ENCODE results near the gene YTHDF2. TPM values are rescaled to one million over a fixed set of nuclear protein-coding genes. Genes with fewer than 3 reads are reported as not detected.

The YTHDF2 gene
- total and polyA plus RNA-seq, 11 donors = 20.7 to 56.3 (median 38.9) TPM

GRCh38 chr1:28756846-28757245 lies 20.1 kb downstream of the YTHDF2 start:
- DNase-seq (no peak), ATAC-seq (peak in 1 of 4 donors; percentile 22)
- Histone ChIP-seq H3K4me3 (no peak overlapping the region), H3K4me1 (peaks cover 0 to 69% (median 54%) of the 10 kb centered on the region in 12 donors), H3K27me3 (no peaks in the 10 kb centered on the region), H3K9me3 (no peaks in the 10 kb centered on the region), H3K36me3 (peaks cover 0 to 66% (median 20%) of the 10 kb centered on the region in 9 donors), H3K27ac (no peak overlapping the region)
- WGBS, 4 donors = 44 to 52% (median 49%) methylated on average over 5 of the region's 5 CpGs
- intact Hi-C loops (cut with DNase I) = no loop called here
- TF ChIP-seq CTCF (IDR thresholded peaks at IDR 0.05) = peak in 6 of 12 donors; percentile 6 to 31 (median 14)
- TF ChIP-seq POLR2A (IDR thresholded peaks at IDR 0.05) = no peak

DNA sequence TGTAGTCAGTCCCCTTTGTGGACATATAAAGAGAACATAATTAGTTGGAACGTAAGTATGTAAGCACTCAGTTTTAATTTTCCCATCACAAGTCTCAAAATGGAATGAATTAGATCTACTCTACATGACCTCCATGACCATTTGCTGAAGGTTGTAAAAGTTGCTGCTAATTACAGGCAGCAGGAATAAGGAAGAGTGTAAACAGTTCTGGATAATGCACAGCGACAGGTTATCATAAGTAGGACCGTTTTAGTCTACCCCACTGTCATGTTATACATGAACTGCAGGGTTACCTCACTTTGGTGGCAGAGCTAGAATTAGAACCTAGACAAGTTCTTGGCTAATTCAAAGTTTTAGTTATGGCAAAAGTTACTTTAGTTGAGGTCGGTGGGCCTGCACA lies 21.7 kb downstream of the YTHDF2 start:
- no peak for DNase-seq
- no peak overlapping the region for H3K4me3 ChIP-seq
- no peak overlapping the region for H3K27ac ChIP-seq
- no peaks in the 10 kb centered on the region for H3K27me3 ChIP-seq
- peaks cover 0 to 59% (median 15%) of the 10 kb centered on the region in 9 donors for H3K36me3 ChIP-seq
- intact Hi-C loops (cut with DNase I) = no loop called here
- TF ChIP-seq POLR2A (IDR thresholded peaks at IDR 0.05) (no peak), CTCF (IDR thresholded peaks at IDR 0.05) (no peak)
- H3K9me3 ChIP-seq = no peaks in the 10 kb centered on the region
- peaks cover 0 to 66% (median 44%) of the 10 kb centered on the region in 12 donors for H3K4me1 ChIP-seq
- 60 to 66% (median 63%) methylated on average over 4 of the region's 4 CpGs for WGBS, 4 donors
- no peak for ATAC-seq

DNA sequence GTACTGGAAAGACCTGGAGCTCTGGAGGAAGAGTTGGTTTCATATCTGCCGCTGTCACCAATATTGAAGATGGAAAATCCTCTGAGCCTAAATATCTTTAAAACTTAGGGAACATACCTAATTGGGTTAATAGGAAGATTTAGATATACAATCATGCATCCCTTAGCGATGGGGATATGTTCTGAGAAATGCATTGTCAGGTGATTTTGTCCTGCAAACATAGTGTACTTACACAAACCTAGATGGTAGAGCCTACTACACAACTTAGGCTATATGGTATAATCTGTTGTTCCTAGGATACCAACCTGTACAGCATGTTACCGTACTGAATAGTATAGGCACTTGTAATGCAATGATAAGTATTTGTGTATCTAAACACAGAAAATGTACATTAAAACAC lies 22.5 kb downstream of the YTHDF2 start:
- Histone ChIP-seq H3K9me3 (no peaks in the 10 kb centered on the region), H3K27ac (no peak overlapping the region), H3K27me3 (no peaks in the 10 kb centered on the region), H3K4me3 (no peak overlapping the region), H3K4me1 (peaks cover 0 to 58% (median 36%) of the 10 kb centered on the region in 12 donors), H3K36me3 (peaks cover 0 to 53% (median 12%) of the 10 kb centered on the region in 9 donors)
- intact Hi-C loops (cut with DNase I) = no loop called here
- ATAC-seq = no peak
- no peak for DNase-seq
- no peak for TF ChIP-seq CTCF (IDR thresholded peaks at IDR 0.05)
- TF ChIP-seq POLR2A (IDR thresholded peaks at IDR 0.05) = no peak
- 93 to 98% (median 97%) methylated on average over 3 of the region's 3 CpGs for WGBS, 4 donors

DNA sequence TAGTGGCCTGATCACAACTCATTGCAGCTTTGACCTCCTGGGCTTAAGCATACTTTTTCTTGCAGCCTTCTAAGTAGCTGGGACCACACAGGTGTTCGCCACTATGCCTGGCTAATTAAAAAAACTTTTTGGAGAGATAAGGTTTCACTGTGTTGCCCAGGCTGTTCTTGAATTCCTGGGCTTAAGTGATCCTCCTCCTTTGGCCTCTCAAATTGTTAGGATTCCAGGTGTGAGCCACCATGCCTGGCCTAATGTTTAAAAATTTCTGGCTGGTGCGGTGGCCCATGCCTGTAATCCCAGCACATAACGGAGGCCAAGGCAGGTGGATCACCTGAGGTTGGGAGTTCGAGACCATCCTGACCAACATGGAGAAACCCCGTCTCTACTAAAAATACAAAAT lies 24.4 kb downstream of the YTHDF2 start:
- no peaks in the 10 kb centered on the region for H3K9me3 ChIP-seq
- 94 to 98% (median 97%) methylated on average over 5 of the region's 5 CpGs for WGBS, 4 donors
- H3K4me3 ChIP-seq = no peak overlapping the region
- no peak overlapping the region for H3K27ac ChIP-seq
- DNase-seq (no peak), ATAC-seq (no peak)
- intact Hi-C loops (cut with DNase I) = no loop called here
- H3K27me3 ChIP-seq = no peaks in the 10 kb centered on the region
- H3K36me3 ChIP-seq = peaks cover 0 to 67% (median 24%) of the 10 kb centered on the region in 9 donors
- H3K4me1 ChIP-seq = peaks cover 0 to 47% (median 19%) of the 10 kb centered on the region in 12 donors
- no peak for TF ChIP-seq POLR2A (IDR thresholded peaks at IDR 0.05)
- no peak for TF ChIP-seq CTCF (IDR thresholded peaks at IDR 0.05)

Data from heart left ventricle (tissue), 16 donors.